Subcutaneous adipose tissue (tissue), 4 donors: ENCODE results near the gene C19orf18. TPM values are rescaled to one million over a fixed set of nuclear protein-coding genes. Genes with fewer than 3 reads are reported as not detected.

Source experiments
- total RNA-seq, 4 donors: library from RNA; depleted of rRNA; stranded (reverse); fragments of >200 nt; gene quantifications; one replicate each; pipeline ENCODE4 v1.1.0, GENCODE V29; 2016
- TF ChIP-seq, protein P1 (sequence below): fragments of 450-650 bp; IDR thresholded peaks from one replicate; pipeline ENCODE4 v1.5.1; 2016; ENCODE audit warnings: low read depth, mild to moderate bottlenecking, control low read depth, antibody characterized with exemption, moderate library complexity

C19orf18 gene
- total RNA-seq, 4 donors from 2014 or later = 0.68 TPM; not detected in 3

DNA sequence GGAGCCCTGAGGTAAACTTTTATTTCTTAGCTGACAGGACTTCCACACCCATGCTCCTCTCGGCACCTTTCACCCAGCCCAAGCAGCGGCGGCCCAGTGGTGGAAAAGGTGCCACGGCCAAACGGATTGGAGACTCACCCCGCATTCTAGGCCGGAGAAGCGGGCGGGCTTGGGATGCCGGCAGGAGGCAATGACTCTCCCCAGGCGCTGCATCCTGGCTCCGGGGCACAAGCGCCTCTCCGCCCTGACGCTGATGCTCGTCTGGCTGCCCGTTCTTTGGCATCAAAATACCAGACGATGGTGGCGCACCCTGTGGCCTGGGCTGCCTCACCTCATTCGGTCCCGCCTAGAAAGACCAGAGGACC is 34.9 kb upstream of the C19orf18 start:
- TF ChIP-seq, protein P1, sequence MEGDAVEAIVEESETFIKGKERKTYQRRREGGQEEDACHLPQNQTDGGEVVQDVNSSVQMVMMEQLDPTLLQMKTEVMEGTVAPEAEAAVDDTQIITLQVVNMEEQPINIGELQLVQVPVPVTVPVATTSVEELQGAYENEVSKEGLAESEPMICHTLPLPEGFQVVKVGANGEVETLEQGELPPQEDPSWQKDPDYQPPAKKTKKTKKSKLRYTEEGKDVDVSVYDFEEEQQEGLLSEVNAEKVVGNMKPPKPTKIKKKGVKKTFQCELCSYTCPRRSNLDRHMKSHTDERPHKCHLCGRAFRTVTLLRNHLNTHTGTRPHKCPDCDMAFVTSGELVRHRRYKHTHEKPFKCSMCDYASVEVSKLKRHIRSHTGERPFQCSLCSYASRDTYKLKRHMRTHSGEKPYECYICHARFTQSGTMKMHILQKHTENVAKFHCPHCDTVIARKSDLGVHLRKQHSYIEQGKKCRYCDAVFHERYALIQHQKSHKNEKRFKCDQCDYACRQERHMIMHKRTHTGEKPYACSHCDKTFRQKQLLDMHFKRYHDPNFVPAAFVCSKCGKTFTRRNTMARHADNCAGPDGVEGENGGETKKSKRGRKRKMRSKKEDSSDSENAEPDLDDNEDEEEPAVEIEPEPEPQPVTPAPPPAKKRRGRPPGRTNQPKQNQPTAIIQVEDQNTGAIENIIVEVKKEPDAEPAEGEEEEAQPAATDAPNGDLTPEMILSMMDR = no peak

DNA sequence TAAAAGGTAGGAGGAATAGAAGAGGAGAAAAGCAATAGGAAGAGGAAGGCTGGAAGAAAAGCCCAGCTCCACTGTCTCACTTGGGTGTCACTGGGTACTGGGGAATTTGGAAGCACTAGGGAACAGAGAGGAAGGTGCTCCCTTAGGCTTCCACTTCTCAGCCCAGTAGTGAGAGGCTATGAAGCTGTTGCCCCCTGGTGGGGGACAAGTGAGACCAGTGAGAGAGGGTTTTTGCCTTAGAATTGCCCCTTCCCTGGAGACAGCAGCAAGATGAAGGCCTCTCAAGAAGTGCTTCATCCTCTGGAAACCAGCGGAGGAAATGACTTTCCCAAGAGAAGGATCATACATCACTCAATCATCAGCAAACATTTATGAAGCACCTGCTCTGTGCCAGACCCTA is 33.0 kb upstream of the C19orf18 start:
- TF ChIP-seq, protein P1 = no peak

DNA sequence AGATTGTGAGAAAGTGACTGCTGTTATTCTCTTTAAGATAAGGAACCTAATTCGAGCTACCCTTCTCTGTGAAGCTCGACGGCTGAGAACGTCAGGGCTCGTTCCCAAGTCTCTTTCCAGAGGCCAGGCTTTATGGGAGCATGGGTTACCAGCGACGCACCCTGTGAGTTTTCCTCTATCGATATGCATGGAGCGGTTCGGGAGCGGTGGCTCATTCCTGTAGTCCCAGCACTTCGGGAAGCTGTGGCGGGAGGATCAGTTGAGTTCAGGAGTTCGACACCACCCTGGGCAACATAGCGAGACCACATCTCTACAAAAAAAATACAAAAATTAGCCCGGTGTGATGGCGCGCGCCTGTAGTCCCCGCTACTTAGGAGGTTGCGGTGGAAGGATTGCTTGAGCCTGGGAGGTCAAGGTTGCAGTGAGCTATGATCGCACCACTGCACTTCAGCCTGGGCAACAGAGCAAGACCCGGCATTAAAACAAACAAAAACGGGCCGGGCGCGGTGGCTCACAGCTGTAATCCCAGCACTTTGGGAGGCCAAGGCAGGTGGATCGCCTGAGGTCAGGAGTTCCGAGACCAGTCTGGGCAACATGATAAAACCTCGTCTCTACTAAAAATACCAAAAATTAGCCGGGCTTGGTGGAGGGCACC is 29.0 kb upstream of the C19orf18 start:
- TF ChIP-seq, protein P1 = no peak

DNA sequence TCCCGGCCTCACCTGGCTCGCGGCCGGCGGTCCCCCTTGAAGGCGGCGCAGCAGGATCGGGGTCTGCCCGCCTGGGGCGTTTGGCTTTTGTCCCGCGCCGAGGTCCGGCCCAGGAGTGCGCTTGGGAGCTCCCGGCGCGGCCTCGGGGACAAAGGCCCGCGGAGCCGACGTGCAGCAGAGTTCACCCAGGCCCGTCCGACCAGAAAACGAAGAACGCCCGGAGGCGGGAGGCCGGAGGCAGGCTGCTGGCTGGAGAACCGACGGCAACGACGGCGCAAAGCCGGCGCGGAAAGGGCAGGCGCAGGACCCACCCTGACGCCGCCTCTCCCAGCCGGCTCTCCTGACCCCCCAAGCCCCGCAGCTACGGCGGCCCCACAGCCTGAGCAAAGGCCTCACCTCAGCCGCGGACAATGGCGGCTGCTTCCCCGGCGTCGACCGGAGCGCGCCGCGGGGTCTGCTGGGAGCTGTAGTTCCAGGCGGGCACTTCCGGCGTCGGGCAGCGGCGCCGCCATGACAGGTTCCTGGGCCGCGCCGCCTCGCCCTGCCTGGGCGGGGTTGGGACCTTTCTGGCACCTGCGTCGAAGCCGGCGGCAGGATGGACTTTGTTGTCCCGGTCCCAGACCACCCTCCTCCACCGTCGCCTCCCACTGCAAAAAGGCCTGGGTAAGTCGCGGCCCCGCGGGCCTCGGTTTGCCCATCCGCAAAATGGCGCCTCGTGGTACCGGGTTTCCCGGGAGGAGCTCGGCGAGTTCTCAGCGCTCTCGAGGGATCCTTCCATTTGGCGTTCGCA is 28.2 kb upstream of the C19orf18 start, which contains the start of gene ZNF606:
Gene ZNF606 (minus strand): TSS at position 437 of the 790 bp plus-strand sequence. CDS start 1,501 bp downstream, outside the sequence.
- TF ChIP-seq, protein P1 = no peak

DNA sequence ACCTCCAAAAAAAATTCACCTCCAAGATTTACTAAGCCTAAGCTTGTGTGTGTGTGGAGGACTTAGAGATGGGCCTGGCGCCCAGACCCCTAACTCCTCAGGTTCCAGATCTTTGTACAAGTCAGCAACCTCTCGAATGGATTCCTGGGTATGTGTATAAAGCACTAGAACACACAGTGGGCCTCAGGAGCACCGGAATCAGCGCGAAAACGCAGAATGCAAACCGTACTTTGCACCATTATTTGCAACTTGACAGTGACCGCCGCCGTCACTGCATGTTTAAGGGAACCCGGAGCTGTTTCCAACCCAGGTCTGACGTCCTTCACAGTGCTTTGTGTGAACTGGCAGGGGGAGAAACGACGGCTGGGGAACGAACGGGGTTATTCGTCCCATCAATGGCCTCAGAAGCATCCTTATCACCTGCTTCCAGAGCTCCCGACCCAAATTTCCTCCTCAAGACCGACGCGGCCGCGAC is 27.6 kb upstream of the C19orf18 start:
- TF ChIP-seq, protein P1 = no peak

DNA sequence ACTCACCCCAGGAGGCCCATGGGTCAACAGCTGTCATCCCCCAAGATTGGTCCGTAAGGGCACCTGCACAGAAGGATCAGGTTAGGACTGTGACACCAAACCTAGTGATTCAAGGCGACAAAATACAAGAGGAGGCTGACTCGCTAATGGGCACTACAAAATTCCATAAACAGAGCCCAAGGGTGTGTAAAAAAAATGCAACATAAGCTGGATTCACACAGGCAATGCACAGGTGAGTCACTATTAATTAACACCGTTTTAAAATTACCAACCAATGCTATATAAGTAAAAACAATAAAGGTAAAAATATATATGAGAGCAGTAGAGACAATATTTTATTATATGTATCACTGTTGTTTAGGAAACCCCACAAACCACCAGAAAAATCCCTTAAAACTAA is 26.3 kb upstream of the C19orf18 start:
- TF ChIP-seq, protein P1 = no peak

DNA sequence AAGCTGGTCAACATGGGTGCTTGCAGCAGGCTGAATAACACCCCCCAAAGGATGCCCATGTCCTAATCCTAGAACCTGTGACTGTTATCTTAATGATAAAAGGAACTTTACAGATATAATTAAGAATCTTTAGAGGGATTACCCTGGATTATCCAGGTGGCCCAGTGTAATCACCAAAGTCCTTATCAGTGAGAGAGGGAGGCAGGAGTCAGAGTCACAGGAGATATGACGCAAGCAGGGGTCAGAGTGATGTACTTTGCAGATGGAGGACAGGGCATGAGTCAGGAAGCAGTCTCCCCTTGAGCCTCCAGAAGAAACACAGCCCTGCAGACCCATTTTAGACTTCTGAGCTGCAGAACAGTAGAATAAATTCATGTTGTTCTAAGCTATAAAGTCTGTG is 18.5 kb upstream of the C19orf18 start:
- TF ChIP-seq, protein P1 = no peak
